HepG2 (cell line): Measurements from ENCODE around the gene CBLC. TPM values are rescaled to one million over a fixed set of nuclear protein-coding genes. Genes with fewer than 3 reads are reported as not detected.

Experiments used
- FOXC1 ChIP-seq: sonication (generic); formaldehyde crosslinking; IDR thresholded peaks from 2 replicates; pipeline ENCODE4 v1.8.0; 2022; ENCODE audit warnings: mild to moderate bottlenecking, missing genetic modification reagents, borderline replicate concordance
- HNF4G ChIP-seq, 2 experiments: sonication (generic) in 1 of 2; formaldehyde crosslinking in 1 of 2; IDR thresholded peaks; 2 replicates each; pipeline versions ENCODE4 v1.4.0 to v1.6.1; 2011 to 2020; ENCODE audit warnings: borderline replicate concordance in 2 of 2, low read depth in 2 of 2, mild to moderate bottlenecking in 2 of 2, low read length in 1 of 2, missing genetic modification reagents in 1 of 2, moderate library complexity in 1 of 2
- NONO ChIP-seq, 2 experiments: fragments of 450-650 bp in 1 of 2; sonication (generic) in 1 of 2; formaldehyde crosslinking in 1 of 2; IDR thresholded peaks in 1 of 2; conservative IDR thresholded peaks in 1 of 2; 2 replicates each; pipeline versions ENCODE4 v1.6.1 to v1.8.0; 2017 to 2022; ENCODE audit warnings: mild to moderate bottlenecking in 1 of 2, missing genetic modification reagents in 1 of 2, moderate library complexity in 1 of 2
- RFX3 ChIP-seq: IDR thresholded peaks from 2 replicates; pipeline ENCODE4 v1.6.1; 2016; ENCODE audit warnings: missing biosample characterization, missing genetic modification reagents
- YY1 ChIP-seq: IDR thresholded peaks from 2 replicates; pipeline ENCODE4 v1.6.1; 2011; ENCODE audit warnings: low read length, low read depth, moderate library complexity, mild to moderate bottlenecking; ENCODE audit not compliant: insufficient read depth, insufficient replicate concordance
- ZNF556 ChIP-seq: sonication (generic); formaldehyde crosslinking; IDR thresholded peaks from 2 replicates; pipeline ENCODE4 v1.4.0; 2020; ENCODE audit warnings: mild to moderate bottlenecking, missing genetic modification reagents, borderline replicate concordance
- ZSCAN25 ChIP-seq: sonication (generic); formaldehyde crosslinking; IDR thresholded peaks from 2 replicates; pipeline ENCODE4 v1.8.0; 2022; ENCODE audit warnings: mild to moderate bottlenecking, missing genetic modification reagents
- polyA plus RNA-seq, 8 experiments: library from polyadenylated mRNA; depleted of rRNA in 3 of 8; stranded (reverse) in 7 of 8; unstranded in 1 of 8; fragments of >200 nt; fragmentation: Illumina TruSeq in 4 of 8; extraction: Trizol in 4 of 8; gene quantifications; 2 replicates each; pipeline versions ENCODE4 v1.2.1 to v1.2.3, GENCODE V29; 2011 to 2016; ENCODE audit warnings: low read depth in 4 of 8, missing spikeins in 1 of 8, mixed read lengths in 1 of 8; ENCODE audit not compliant: insufficient read depth in 1 of 8
- total RNA-seq, 5 experiments: library from RNA; depleted of rRNA; stranded (reverse); fragments of >200 nt; fragmentation: Illumina TruSeq; extraction: Trizol; gene quantifications; 2 replicates each; pipeline ENCODE4 v1.2.3, GENCODE V29; 2016; ENCODE audit warnings: low read depth in 1 of 5
- TF ChIP-seq, protein P1 (sequence below): IDR thresholded peaks from 2 replicates; pipeline ENCODE4 v1.6.1; 2016
- TF ChIP-seq, protein P2 (sequence below): sonication (generic); formaldehyde crosslinking; IDR thresholded peaks from 2 replicates; pipeline ENCODE4 v1.5.1; 2020; ENCODE audit warnings: mild to moderate bottlenecking, missing genetic modification reagents, moderate library complexity
- TF ChIP-seq, protein P3 (sequence below): sonication (generic); formaldehyde crosslinking; IDR thresholded peaks from 2 replicates; pipeline ENCODE4 v1.4.0; 2020; ENCODE audit warnings: mild to moderate bottlenecking, missing genetic modification reagents
- TF ChIP-seq, protein P4 (sequence below): sonication (generic); formaldehyde crosslinking; conservative IDR thresholded peaks from 2 replicates; pipeline ENCODE4 v1.4.0; 2020; ENCODE audit warnings: missing genetic modification reagents
- TF ChIP-seq, protein P5 (sequence below): sonication (generic); formaldehyde crosslinking; IDR thresholded peaks from 2 replicates; pipeline ENCODE4 v1.8.0; 2022; ENCODE audit warnings: low read depth, missing genetic modification reagents
- TF ChIP-seq, protein P6 (sequence below): IDR thresholded peaks from 2 replicates; pipeline ENCODE4 v1.6.1; 2016; ENCODE audit warnings: missing biosample characterization, missing genetic modification reagents, low read depth
- TF ChIP-seq, protein P7 (sequence below): sonication (generic); formaldehyde crosslinking; IDR thresholded peaks from 2 replicates; pipeline ENCODE4 v1.4.0; 2020; ENCODE audit warnings: missing genetic modification reagents, borderline replicate concordance

The CBLC gene
- total and polyA plus RNA-seq, 2 of the 13 experiments (the other 11 are each of a cell fraction or from before 2014, with no cell fraction given), result 1.8 to 2.6 TPM

DNA sequence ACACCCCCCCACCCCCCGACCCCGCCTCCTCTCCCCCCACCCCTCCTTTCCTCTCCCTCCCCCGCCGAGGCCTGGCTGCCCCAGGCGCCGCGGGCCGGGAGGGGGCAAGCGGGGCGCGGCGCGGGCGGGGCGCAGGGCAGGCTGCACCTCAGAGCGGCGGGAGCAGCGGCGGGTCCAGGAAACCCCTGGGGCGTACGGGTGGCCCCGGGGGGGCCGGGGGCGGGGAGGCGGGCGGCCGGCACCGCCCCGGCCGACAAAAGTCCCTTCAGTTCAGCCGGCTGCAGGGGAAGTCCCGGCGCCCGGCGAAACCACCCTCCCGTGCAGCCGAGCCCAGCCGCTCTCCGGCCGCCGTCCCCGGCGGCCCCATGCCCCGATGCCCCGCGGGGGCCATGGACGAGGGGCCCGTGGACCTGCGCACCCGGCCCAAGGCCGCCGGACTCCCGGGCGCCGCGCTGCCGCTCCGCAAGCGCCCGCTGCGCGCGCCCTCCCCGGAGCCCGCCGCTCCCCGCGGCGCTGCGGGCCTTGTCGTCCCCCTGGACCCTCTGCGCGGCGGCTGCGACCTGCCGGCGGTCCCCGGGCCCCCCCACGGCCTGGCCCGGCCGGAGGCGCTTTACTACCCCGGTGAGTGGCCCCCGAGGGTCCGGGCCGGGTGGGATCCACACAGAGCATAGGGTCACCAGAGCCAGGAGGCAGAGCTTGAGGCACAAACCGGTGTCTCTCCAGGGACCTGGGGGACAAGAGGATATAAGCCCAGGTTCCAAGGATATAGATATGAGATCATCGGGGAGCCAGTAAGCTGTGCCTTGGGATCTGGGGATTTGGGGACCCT, 29.1 kb upstream of the CBLC start, which contains the start of gene BCL3 (continued):
- TF ChIP-seq FOXC1 (CRISPR knock-in tag) (no peak), ZNF556 (CRISPR knock-in tag) (peak; percentile 29; the same call in 1 of the 2 replicates), HNF4G (IDR thresholded peaks at IDR 0.05; ENCODE audit: borderline replicate concordance, low read depth, low read length) (0 out of 2 replicates have a peak, but pooled peaks have one; percentile 37), HNF4G (CRISPR knock-in tag; IDR thresholded peaks at IDR 0.05; ENCODE audit: borderline replicate concordance, low read depth) (no peak), ZSCAN25 (CRISPR knock-in tag) (peak; percentile 74), YY1 (peak; percentile 68), RFX3 (no peak), NONO (IDR thresholded peaks at IDR 0.05) (no peak), NONO (CRISPR knock-in tag; conservative IDR thresholded peaks at IDR 0.05) (no peak)
- TF ChIP-seq, protein P1, sequence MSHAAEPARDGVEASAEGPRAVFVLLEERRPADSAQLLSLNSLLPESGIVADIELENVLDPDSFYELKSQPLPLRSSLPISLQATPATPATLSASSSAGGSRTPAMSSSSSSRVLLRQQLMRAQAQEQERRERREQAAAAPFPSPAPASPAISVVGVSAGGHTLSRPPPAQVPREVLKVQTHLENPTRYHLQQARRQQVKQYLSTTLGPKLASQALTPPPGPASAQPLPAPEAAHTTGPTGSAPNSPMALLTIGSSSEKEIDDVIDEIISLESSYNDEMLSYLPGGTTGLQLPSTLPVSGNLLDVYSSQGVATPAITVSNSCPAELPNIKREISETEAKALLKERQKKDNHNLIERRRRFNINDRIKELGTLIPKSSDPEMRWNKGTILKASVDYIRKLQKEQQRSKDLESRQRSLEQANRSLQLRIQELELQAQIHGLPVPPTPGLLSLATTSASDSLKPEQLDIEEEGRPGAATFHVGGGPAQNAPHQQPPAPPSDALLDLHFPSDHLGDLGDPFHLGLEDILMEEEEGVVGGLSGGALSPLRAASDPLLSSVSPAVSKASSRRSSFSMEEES, result no peak
- TF ChIP-seq, protein P2, sequence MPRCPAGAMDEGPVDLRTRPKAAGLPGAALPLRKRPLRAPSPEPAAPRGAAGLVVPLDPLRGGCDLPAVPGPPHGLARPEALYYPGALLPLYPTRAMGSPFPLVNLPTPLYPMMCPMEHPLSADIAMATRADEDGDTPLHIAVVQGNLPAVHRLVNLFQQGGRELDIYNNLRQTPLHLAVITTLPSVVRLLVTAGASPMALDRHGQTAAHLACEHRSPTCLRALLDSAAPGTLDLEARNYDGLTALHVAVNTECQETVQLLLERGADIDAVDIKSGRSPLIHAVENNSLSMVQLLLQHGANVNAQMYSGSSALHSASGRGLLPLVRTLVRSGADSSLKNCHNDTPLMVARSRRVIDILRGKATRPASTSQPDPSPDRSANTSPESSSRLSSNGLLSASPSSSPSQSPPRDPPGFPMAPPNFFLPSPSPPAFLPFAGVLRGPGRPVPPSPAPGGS, result peak; percentile 90
- TF ChIP-seq, protein P3, sequence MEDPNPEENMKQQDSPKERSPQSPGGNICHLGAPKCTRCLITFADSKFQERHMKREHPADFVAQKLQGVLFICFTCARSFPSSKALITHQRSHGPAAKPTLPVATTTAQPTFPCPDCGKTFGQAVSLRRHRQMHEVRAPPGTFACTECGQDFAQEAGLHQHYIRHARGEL (CRISPR knock-in tag), result no peak
- TF ChIP-seq, protein P4, sequence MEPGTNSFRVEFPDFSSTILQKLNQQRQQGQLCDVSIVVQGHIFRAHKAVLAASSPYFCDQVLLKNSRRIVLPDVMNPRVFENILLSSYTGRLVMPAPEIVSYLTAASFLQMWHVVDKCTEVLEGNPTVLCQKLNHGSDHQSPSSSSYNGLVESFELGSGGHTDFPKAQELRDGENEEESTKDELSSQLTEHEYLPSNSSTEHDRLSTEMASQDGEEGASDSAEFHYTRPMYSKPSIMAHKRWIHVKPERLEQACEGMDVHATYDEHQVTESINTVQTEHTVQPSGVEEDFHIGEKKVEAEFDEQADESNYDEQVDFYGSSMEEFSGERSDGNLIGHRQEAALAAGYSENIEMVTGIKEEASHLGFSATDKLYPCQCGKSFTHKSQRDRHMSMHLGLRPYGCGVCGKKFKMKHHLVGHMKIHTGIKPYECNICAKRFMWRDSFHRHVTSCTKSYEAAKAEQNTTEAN (CRISPR knock-in tag), result no peak
- TF ChIP-seq, protein P5, sequence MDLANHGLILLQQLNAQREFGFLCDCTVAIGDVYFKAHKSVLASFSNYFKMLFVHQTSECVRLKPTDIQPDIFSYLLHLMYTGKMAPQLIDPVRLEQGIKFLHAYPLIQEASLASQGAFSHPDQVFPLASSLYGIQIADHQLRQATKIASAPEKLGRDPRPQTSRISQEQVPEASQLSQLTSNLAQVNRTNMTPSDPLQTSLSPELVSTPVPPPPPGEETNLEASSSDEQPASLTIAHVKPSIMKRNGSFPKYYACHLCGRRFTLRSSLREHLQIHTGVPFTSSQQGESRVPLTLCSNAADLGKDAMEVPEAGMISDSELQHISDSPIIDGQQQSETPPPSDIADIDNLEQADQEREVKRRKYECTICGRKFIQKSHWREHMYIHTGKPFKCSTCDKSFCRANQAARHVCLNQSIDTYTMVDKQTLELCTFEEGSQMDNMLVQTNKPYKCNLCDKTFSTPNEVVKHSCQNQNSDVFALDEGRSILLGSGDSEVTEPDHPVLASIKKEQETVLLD (CRISPR knock-in tag), result peak; percentile 88
- TF ChIP-seq, protein P6, sequence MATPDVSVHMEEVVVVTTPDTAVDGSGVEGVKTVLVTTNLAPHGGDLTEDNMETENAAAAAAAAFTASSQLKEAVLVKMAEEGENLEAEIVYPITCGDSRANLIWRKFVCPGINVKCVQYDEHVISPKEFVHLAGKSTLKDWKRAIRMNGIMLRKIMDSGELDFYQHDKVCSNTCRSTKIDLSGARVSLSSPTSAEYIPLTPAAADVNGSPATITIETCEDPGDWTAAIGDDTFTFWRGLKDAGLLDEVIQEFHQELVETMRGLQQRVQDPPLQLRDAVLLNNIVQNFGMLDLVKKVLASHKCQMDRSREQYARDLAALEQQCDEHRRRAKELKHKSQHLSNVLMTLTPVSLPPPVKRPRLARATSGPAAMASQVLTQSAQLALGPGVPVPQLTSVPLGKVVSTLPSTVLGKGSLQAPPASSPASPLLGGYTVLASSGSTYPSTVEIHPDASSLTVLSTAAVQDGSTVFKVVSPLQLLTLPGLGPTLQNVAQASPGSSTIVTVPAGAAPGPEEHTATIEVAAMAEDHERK (CRISPR knock-in tag), result no peak
- TF ChIP-seq, protein P7, sequence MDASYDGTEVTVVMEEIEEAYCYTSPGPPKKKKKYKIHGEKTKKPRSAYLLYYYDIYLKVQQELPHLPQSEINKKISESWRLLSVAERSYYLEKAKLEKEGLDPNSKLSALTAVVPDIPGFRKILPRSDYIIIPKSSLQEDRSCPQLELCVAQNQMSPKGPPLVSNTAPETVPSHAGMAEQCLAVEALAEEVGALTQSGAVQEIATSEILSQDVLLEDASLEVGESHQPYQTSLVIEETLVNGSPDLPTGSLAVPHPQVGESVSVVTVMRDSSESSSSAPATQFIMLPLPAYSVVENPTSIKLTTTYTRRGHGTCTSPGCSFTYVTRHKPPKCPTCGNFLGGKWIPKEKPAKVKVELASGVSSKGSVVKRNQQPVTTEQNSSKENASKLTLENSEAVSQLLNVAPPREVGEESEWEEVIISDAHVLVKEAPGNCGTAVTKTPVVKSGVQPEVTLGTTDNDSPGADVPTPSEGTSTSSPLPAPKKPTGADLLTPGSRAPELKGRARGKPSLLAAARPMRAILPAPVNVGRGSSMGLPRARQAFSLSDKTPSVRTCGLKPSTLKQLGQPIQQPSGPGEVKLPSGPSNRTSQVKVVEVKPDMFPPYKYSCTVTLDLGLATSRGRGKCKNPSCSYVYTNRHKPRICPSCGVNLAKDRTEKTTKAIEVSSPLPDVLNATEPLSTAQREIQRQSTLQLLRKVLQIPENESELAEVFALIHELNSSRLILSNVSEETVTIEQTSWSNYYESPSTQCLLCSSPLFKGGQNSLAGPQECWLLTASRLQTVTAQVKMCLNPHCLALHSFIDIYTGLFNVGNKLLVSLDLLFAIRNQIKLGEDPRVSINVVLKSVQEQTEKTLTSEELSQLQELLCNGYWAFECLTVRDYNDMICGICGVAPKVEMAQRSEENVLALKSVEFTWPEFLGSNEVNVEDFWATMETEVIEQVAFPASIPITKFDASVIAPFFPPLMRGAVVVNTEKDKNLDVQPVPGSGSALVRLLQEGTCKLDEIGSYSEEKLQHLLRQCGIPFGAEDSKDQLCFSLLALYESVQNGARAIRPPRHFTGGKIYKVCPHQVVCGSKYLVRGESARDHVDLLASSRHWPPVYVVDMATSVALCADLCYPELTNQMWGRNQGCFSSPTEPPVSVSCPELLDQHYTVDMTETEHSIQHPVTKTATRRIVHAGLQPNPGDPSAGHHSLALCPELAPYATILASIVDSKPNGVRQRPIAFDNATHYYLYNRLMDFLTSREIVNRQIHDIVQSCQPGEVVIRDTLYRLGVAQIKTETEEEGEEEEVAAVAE (CRISPR knock-in tag), result no peak
